Measurements from ENCODE around the gene PIEZO1.

PIEZO1 gene

DNA sequence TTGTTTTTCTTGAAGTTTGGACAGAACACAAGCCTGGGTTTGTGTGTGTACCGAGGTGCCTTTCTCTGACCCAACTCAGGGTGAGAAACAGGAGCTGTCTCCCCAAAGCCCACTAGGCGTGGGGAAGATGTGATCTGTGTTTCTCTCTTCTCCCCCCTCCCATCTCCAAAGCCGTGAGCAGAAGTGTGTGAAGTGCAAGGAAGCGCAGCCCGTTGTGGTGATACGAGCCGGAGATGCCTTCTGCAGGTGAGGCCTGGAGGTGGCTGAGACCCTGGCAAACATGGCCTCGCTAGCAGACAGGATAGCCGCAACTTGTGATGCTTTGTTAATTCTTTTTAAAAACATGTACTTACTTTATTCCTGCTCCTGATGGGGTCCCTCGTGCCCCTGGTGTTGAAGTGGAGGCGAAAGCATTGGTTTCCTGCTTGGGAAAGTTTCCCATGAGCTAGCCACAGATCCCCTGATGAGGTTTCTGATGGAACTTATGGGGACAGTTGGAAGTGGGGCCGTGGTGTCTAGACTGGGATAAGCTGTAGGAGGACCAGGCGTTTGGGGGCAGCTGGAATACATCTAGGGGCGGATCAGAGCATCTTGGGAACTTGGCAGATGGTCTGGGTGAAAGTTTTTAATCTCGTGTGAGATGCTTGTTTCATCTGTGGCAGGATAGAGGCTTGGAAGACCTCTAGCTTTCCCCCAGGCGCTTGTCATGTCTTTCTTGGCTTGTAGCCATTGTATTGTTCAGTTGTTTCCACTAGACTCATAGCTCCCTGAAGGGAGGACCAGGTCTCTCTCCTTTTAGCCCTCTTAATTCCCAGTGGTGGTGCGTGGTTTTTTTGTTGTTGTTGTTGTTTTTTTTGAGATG is 77.8 kb downstream of the PIEZO1 start:
- no peak for DNase-seq (ENCODE audit: extremely low read depth in 1 of 2, low read depth in 1 of 2)

- DNase-seq (ENCODE audit: extremely low read depth in 1 of 2, low read depth in 1 of 2), result peak; percentile 76 to 93
Measured at GRCh38 chr16:88706229-88706964, 78.6 kb downstream of the PIEZO1 start, which contains the start of the genes CTU2 and RNF166. CTU2 (plus strand) TSS chr16:88706503; CDS start chr16:88706531, 28 bp downstream. RNF166 (minus strand) TSS chr16:88706408; CDS start chr16:88706325, 83 bp downstream.

DNA sequence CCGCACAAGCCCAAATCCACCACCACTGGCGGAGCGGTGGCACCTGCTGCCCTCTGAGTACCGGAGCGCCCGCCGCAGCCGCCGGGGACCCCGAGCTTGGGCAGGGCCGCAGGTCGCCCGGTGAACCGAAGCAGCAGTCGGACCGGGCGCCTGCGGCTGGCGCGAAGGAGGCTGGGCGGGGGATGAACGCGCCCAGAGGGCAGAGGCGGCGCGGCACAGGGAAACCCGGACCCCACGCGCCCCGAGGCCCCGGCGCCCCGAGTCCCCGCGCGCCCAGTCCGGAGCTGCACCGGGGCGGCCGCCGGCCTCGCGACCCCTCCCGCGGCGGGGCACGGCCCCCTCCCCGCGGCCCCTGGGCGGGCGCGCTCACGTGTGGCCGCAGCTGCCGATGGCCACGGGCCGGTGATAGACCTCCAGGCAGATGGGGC is 79.2 kb downstream of the PIEZO1 start:
- DNase-seq (ENCODE audit: extremely low read depth in 1 of 2, low read depth in 1 of 2), result no peak

GRCh38 chr16:88705076-88705684 is 79.8 kb downstream of the PIEZO1 start:
- DNase-seq (ENCODE audit: extremely low read depth in 1 of 2, low read depth in 1 of 2), result no peak

DNA sequence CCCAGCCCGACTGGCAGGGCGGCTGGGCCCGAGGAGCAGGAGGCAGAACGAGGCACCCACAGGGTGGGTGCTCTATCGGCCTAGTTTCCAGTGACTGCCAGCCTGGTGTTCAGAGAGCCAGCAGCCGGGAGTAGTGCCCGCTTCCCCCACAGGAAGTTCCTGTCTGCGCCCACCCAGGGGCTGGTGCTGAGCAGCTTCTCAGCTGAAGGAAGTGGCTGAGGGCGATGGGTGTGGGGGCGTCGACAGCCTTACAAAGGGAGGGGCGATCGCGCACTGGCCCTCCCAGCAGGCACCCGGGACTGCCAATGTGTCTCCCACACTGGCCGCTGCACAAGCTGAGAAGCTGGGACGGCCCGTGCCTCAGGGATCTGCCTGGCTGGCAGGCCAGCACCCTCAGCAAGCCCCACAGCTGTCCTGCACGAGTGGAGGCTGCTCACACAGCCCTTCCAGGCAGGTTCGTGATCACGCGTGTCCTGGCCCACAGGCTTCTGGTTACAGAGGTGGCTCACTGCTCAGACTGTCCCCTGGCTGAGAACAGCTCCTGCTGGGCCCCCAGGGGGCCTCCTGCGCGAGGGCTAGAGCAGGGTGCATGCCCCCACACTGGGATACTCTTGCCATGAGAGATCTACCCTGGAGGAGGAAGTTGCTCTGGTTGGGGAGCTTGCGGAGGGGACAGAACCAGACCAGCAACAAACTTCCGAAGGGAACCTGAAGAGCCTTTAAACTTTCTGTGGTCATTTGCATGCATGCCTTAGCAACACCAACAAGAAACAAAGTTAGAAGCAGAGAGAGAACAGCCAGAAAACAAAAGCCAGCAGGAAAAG is 81.3 kb downstream of the PIEZO1 start:
- peak; percentile 55 for DNase-seq (ENCODE audit: extremely low read depth in 1 of 2, low read depth in 1 of 2)

DNA sequence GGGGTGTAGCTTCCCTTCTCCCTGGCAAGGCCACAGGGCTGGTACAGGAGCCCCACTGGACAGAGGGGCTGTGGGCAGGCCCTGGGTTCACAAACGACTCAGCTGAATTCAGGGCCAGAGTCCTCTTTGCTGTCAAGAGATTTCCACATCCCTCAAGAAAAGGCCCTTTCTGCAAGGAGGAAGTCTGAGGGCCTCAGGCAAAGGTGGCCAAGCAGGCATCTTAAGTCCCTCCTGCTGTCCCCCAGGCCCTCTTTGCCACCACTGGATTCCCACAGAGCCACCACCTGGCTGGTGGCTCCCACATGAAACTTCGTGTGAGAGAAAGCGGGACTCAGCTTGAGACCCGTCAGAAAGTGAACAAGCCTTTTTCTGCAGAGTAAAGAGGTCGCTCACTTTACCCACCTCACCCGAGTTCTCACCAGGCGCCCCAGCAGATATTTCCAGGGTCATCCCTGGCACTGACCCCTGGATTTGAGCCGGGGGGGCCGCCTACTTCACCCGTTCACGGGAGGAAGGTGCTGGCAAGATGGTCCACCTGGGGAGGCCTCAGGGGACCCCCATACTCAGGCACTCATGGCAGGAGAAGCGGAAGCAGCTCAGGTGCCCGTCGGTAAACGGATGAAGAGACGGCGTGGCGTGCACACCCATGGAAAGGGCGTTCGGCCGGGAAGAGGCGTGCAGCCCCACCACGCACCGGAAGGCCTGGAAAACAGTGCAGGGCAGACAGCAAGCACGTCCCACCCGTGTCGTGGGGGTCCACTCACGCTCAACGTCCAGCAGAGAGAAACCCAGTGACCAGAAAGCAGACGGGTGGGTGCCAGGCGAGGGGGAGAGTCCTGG is 82.4 kb downstream of the PIEZO1 start:
- DNase-seq (ENCODE audit: extremely low read depth in 1 of 2, low read depth in 1 of 2), result no peak

- no peak for DNase-seq (ENCODE audit: extremely low read depth in 1 of 2, low read depth in 1 of 2)
Measured at GRCh38 chr16:88701581-88702370, 83.2 kb downstream of the PIEZO1 start.

- peak; percentile 93 to 94 for DNase-seq (ENCODE audit: extremely low read depth in 1 of 2, low read depth in 1 of 2)
Measured at GRCh38 chr16:88700636-88701482, 84.2 kb downstream of the PIEZO1 start.

- no peak for DNase-seq (ENCODE audit: extremely low read depth in 1 of 2, low read depth in 1 of 2)
Measured at GRCh38 chr16:88700322-88700635, 84.7 kb downstream of the PIEZO1 start.

DNA sequence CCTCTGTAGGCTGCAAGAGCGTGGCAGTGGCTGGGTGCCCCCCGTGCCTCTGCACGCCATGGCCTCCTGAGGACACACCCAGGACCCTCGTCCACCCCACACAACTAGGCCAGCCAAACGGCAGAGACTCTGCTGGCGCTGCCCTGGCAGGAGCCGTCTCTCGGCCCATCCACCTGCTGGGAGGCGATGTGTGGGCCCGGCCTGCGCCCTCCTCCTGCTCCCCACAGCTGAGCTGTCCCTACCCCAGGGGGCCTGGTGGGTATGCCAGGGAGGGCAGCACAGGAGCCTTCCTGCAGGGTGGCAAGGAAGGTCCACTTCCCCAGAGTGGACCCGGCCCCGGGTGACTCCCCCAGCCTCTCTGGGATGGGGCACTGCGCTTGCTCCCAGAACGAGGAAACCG is 85.8 kb downstream of the PIEZO1 start:
- DNase-seq (ENCODE audit: extremely low read depth in 1 of 2, low read depth in 1 of 2), result no peak

DNA sequence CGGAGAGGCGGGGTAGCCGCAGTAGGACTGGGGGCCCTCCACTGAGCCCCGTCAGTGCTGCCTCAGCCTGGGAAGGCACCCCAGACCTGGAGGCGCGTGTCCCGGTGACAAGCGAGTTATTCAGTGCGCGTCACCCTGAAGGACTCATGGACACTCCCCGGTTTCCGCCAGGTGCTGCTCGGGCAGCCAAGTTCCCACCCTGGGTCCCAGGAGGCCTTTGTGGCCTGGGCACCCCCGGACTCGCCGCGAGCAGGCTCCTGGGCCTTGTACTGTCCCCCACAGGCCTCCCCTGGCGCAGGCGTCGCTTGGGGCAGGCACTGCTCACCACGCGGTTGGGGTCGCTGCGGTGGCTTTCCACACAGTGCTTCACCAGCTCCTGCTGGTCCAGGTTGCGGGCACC is 86.4 kb downstream of the PIEZO1 start:
- DNase-seq (ENCODE audit: extremely low read depth in 1 of 2, low read depth in 1 of 2), result no peak

DNA sequence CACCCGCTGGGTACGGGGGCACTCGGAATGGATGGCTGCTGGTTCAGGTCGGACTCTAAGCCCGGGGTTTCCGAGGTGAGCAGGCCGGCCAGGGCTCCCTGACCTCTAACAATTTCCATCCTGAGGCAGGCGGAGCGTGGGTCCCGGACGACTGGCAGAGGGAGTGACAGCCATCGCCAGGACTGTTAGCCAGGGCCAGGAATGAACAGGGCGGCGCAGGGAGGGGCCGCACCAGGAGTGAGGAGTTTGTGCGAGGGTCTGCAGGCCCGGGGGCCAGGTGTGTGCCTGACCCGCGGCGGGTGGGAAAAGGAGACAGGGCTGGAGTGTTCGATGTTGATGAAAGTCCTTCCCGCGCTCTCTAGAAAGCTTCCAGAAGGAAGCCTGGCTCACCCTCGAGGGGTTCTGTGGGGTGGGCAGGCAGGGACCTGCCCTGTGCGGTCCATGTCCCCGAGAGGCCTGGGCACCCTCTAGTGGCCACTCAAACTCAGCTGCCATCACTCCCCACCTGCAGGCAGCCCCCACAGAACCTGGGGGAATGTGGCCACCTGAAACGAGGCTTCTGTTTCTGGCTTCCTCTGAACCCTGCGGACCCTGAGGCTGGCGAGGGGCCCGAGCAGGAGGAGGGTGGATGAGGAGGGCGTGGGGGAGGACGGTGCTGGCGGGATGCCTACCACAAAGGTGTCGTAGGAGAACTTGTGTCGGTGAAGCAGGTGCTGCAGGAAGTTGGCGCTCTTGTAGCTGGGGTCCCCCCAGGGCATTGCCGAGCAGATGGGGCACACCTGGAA is 87.0 kb downstream of the PIEZO1 start:
- no peak for DNase-seq (ENCODE audit: extremely low read depth in 1 of 2, low read depth in 1 of 2)

DNA sequence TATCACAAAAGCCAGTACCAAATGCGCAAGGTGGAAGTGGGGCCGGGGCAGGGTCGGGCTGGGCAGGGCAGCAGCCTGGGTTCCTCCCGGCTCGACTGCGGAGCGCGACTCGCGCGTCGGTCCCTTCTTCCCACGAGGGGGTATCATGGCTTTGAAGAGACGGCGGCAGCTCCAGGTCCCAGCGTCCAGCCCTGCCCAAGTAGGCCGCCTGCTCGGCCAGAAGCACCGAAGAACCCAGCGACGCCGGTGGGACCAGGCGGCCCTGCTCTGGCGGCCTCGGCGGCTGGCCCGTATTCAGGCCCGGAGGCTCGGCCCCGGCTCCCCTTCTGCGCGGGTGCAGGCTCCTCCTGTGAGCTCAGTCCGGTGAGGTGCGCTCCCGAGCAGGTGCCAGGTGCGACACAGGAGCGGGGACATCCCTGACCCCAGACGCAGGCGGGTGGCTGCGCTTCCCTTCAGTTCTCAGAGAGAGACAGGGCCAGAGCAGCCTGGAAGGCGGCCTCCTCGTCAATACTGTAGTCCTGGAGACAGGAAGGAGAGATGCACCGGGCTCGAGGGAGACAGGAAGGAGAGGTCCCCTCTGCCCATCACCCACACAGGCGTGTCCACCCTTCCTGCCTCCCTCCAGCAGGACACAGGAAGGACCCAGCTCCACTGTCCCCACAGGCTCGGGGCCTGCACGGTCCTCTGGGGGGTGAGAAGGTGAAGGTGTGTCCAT is 87.7 kb downstream of the PIEZO1 start:
- no peak for DNase-seq (ENCODE audit: extremely low read depth in 1 of 2, low read depth in 1 of 2)

- DNase-seq (ENCODE audit: extremely low read depth in 1 of 2, low read depth in 1 of 2), result no peak
Measured at GRCh38 chr16:88696441-88696840, 88.6 kb downstream of the PIEZO1 start.

- DNase-seq (ENCODE audit: extremely low read depth in 1 of 2, low read depth in 1 of 2), result no peak
Measured at GRCh38 chr16:88695753-88696152, 89.3 kb downstream of the PIEZO1 start.

- no peak for DNase-seq (ENCODE audit: extremely low read depth in 1 of 2, low read depth in 1 of 2)
Measured at GRCh38 chr16:88695218-88695617, 89.8 kb downstream of the PIEZO1 start.
